HG03039 (cell line): ENCODE results near the gene KCNH5.

ENCODE experiments used
- ATAC-seq: cut with Tn5 transposase; IDR thresholded peaks from one replicate; pipeline ENCODE4 v1.9.1; 2021; ENCODE audit warnings: mild to moderate bottlenecking, moderate library complexity; ENCODE audit not compliant: unreplicated experiment

The KCNH5 gene

DNA sequence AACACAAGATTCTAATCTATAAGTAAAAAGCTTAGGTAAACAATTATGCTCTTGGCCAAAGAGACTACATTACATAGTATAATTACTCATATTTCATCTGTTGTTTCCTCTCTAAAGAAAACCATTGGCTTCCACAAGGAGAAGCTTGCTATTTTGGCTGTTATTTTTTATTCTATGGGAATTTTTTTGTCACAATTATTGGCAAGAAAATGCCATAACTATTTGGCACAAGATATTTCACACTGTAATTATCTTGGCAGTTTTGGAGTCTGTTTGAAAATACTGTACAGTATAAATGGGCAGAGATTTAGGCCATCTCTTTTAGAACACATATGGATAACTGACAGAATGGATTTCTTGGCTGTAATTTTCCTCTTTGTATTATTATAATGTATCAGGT, 51.2 kb downstream of the KCNH5 start:
- no peak for ATAC-seq

DNA sequence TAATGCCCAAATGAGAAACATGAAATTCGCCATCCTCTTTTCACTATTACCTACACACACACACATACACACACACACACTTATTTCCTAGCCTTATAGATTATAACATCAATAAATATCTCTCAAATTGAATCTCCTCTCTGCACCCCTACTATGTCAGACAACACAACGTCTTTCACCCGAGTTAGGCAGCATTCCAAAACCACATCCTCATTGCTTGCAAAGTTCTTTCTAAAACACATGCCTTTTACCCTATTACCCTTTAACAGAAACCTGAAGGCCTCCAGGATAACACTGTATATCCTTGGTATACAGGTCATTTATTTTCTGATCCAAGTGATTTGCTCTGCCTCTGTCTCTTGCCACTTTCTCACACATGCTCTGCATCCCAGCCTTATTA, 56.3 kb downstream of the KCNH5 start:
- ATAC-seq: no peak

DNA sequence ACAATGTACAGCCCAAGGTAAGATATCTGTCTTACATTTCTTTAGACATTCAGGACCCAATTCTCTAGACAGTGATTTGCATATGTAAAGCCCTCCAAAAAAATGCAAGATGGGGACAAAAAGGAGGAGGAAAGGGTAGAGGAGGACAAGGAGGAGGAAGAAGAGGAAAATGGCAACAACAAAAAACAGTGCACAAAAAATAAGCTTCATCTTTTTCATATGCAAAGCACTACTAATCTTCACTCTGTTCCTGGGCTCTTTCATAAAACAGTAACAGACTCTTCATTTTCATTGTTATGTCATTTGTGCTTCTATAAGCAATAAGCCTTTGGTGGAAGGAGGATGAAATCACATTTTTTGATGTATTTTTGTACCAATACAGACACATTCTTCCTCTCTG, 61.4 kb downstream of the KCNH5 start:
- ATAC-seq: no peak

GRCh38 chr14:62980693-62981092, 64.6 kb downstream of the KCNH5 start:
- ATAC-seq: no peak

DNA sequence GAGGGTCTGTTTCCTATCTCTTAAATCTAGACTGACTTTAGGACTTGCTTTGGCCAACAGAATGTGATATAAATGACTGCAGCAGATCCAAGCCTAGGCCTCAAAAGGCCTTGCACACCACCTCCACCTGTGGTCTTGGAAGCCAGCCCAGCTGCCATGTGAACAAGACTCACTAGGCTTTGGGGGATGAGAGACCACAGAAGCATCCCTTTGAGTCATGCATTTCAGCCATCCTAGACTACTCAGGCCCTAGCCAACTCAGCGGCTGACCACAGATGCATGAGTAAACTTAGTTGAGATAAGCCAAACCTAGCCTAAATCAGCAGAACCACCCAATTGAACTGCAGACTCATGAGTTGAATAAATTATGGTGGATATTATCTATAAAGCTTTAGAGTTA, 87.7 kb downstream of the KCNH5 start:
- no peak for ATAC-seq

GRCh38 chr14:62956413-62956812, 88.8 kb downstream of the KCNH5 start:
- no peak for ATAC-seq

DNA sequence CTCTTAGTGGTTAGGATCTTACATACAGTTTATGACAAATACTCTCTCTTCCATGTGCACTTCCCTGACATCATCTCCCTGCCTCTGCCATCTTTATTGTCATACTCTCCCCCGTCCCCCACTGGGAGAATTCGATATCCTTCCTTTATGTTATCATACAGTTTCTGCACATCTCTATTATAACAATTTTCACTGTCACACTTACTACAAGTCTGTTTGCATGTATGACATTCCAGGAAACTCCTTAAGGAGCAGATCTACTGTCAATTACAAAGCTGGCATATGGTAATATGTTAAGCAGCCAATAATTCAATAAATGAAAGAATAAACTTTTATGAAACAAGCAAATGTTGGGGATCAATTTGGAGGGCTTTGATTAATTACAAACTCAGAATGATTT, 91.1 kb downstream of the KCNH5 start:
- ATAC-seq: no peak

GRCh38 chr14:62952226-62952625, 93.0 kb downstream of the KCNH5 start:
- no peak for ATAC-seq

DNA sequence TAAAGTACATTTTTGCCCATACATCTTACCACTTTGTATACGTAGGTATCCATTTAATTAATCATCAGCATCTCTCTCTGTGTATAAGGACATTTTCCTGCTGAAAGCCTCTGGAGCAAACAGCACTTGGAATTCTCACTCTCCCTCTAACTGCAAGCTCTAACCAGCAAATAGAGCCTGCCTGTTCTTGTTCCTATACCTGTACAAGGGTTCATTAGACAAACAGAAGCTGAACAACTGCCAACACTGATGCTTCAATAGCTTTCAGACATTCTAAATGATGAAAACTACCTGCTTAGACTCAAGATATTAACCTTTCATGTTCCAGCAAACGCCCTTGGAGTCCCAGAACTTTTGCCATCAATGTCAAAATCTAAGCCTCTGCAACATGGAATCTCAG, 98.0 kb downstream of the KCNH5 start:
- ATAC-seq: no peak

- ATAC-seq: no peak
These were observed 99.0 kb downstream of the KCNH5 start for GRCh38 chr14:62946221-62946620.

DNA sequence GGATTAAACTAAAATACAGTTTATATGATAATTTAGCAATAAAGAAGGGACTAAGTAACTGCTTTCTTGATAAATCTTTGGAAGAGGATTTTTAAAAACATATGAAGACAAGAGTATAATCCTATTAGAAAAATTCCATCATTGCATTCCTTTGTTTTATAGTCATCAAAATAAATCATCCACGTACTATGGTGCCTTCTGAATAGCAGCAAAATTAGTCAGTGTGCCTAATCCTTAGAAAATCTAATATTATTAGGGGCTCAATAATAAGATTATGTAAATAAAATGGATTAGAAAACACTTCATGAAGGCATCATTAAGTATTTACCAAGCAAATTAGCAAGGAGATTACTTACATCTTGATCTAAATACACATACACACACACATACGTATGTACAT, 102.1 kb downstream of the KCNH5 start:
- no peak for ATAC-seq

DNA sequence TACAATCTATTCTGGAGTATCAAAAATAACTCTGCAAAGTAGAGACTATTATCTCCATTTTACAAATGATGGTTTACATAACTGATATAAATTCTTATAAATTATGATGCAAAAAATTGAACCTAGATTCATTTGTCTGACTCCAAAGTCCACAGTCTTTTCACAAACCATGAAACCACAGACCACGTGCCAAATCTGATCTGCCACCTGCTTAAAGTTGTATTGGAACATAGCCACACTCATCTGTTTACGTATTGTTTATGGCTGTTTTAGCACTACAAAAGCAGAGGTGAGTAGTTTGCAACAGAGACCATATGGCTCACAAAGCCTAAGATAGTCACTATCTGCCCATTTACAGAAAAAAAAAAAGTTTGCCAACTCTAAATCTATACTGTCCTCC, 105.3 kb downstream of the KCNH5 start:
- no peak for ATAC-seq

GRCh38 chr14:62938778-62939177, 106.5 kb downstream of the KCNH5 start:
- no peak for ATAC-seq

DNA sequence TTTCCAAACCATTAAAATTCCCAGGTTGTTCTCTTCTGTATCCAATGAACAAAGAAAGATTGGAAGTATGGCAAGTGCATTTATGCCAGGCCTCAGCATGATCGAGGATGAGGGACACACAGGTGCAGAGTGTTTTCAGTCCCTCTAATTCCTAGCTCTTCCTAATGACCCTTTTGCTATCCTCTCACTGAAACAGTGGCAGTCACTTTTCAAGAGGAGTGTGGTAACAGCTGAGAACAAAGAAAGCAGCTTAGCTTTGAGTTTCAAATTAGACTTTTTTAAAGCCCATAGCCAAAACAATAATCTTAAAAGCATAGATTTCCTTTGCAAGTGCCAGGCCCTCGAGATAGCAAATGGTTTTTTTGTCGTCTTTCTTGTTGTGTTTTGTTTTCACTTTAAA, 110.8 kb downstream of the KCNH5 start:
- no peak for ATAC-seq

DNA sequence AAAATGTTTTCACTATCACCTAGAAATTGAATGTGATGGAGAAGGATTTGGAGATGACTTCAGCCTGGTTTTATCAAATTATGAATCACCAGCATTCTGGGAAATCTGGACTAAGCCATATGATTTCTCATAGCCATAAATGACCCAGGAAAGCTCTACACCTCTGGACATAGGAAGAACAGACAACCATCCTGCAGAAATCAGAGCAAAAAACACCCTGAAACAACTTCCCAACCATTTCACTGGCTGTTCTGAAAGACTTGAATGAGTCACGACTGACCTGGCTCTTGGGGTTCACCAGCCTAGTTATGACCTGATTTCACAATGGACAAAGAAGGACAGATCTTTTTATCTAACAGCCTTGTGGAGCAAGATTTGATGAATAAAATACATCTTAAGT, 123.8 kb downstream of the KCNH5 start:
- no peak for ATAC-seq

- no peak for ATAC-seq
These were observed 128.7 kb downstream of the KCNH5 start for GRCh38 chr14:62916551-62916950.

GRCh38 chr14:62914873-62915272, 130.4 kb downstream of the KCNH5 start:
- ATAC-seq: no peak

GRCh38 chr14:62914025-62914424, 131.2 kb downstream of the KCNH5 start:
- ATAC-seq: no peak

DNA sequence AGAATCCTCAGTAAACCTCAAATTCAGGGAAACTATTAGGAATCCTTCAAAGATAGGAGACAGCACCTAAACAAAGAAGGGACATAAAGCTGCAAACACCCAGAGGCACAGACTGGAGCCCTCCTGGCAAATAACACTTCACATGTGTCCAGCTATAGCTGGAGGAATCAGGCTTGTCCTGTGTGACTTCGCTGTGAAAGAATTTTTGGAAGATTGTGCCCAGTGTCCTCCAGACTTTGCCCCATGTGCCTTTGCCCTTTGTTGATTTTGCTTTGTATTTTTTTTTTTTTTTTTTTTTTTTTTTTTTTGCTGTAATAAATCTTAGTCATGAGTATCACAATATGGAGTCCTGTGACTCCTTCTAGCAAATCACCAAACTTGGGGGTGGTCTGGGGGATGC, 136.8 kb downstream of the KCNH5 start:
- ATAC-seq: no peak

DNA sequence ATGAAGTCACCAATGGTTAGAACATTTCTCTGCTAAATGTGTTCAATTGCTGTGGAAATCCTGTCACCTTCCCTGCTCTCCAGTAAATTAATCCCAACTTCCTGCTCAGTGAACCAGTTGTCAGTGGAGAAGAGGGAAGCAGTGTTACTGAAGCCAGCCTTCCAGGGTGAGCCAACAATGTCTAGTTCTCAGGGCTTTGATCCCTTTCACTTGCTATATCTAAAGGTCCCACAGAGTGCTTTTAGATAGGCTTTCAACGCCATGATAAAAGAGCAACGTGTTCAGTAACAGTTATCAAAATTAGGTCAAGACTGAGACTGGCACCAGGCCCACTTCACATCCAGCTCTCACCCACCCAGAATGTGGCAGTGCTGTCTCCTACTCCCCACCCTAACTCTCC, 139.7 kb downstream of the KCNH5 start:
- no peak for ATAC-seq

- no peak for ATAC-seq
These were observed 147.5 kb downstream of the KCNH5 start for GRCh38 chr14:62897771-62898170.

DNA sequence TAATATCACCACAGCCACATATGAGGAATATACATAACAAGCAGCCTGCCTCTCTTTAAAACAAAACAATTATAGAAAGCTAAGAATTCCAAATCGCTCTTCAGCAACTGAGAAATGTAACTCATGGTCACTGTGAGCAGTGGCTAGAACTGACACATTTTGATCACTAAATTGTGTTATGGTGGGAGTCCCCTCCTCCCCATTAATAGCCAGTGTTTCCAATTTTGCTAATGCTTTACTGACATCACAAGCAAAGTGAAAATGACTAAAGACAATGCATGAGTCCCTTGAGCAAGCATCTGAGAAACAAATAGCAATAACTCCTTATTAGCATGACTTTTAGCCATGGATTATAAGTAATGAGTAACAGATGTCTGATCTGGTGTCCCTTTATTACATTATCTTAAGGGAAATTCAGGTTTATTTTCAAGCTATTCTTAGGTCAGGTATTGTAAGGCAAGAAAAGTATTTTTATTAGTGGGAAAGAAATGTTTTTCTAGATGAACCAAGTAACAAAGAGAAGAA, 148.3 kb downstream of the KCNH5 start:
- ATAC-seq: no peak

DNA sequence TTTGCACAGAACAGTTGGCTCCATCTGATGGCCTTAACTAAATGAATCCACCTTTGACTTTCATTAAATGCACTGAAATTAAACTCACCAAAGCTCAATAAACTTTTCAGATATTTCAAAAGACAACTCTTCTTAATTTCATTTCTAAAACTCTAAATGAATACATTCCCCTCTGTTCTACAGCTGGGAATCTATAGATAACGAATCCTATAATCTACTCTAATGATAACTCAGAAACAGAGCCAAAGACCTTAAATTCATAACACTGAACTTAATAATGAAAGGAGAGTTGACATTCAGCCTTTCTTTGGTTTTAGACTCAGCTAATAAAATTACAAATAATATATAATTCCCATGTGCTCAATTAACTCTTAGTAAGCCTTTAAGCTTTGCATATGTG, 150.5 kb downstream of the KCNH5 start:
- no peak for ATAC-seq

DNA sequence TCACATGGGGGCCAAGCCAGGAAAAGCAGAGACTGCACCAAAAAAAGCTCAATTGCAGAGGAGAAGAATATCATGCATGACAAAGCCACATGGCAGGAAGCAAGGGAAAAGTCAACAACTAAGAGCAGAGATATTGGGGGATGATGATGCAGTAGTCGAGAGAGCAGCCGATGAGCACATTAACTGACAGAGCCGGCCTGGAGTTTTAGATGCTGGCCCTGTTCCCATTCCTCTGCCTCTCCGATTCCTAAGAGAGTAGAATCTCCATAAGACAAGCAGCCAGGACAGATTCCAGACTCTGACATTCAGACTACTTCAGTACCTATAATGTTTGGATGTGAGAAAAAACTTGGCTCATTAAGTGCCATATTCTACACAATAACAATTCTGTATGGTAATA, 155.9 kb downstream of the KCNH5 start:
- no peak for ATAC-seq
